A673 (cell line): Measurements from ENCODE around the gene KIAA0232. TPM values are rescaled to one million over a fixed set of nuclear protein-coding genes. Genes with fewer than 3 reads are reported as not detected.

ENCODE experiments used
- BruUV-seq: library from RNA; stranded (reverse); fragments of 400-500 nt; replicated peaks from 2 replicates; lab custom pipeline; 2021; lab: Mats Ljungman, UMichigan
- CTCF ChIA-PET: fragments of 300-600 bp; sonication (Branson Sonifier 250); formaldehyde crosslinking; loops from one replicate; lab custom pipeline; 2022; ENCODE audit warnings: antibody characterized with exemption; lab: Charles Lee
- POLR2A ChIA-PET: fragments of 300-600 bp; sonication (Branson Sonifier 250); formaldehyde crosslinking; loops from one replicate; lab custom pipeline; 2022; ENCODE audit warnings: antibody characterized with exemption; ENCODE audit not compliant: low non-redundant PET; lab: Charles Lee
- DNase-seq: peaks from one replicate; pipeline ENCODE4 v3.0.0-alpha.2; 2015; ENCODE audit warnings: low spot score
- H3K27ac ChIP-seq: fragments of 200-600 bp; sonication (generic); 2 replicates; pipeline ENCODE4 v1.5.1; 2016; ENCODE audit warnings: mixed run types, low read depth, mild to moderate bottlenecking, mixed read lengths, antibody characterized with exemption, low read length; ENCODE audit not compliant: poor library complexity, severe bottlenecking
- H3K27me3 ChIP-seq: fragments of 200-600 bp; sonication (generic); replicated peaks from 2 replicates; pipeline ENCODE4 v1.6.1; 2017; ENCODE audit warnings: mixed run types, low read depth, mild to moderate bottlenecking, mixed read lengths, antibody characterized with exemption, low read length; ENCODE audit not compliant: insufficient read depth, poor library complexity
- H3K36me3 ChIP-seq: fragments of 200-600 bp; sonication (generic); 2 replicates; pipeline ENCODE4 v1.6.1; 2016; ENCODE audit warnings: mixed run types, mild to moderate bottlenecking, mixed read lengths, antibody characterized with exemption, low read length; ENCODE audit not compliant: insufficient read depth, poor library complexity, severe bottlenecking
- H3K4me1 ChIP-seq: fragments of 200-600 bp; sonication (generic); 2 replicates; pipeline ENCODE4 v1.6.1; 2017; ENCODE audit warnings: mixed run types, mild to moderate bottlenecking, mixed read lengths, antibody characterized with exemption, low read length; ENCODE audit not compliant: insufficient read depth, poor library complexity, severe bottlenecking
- H3K4me3 ChIP-seq: fragments of 200-600 bp; sonication (generic); 2 replicates; pipeline ENCODE4 v1.5.1; 2016; ENCODE audit warnings: low read depth, mixed run types, mild to moderate bottlenecking, mixed read lengths, low read length; ENCODE audit not compliant: poor library complexity, severe bottlenecking
- H3K9me3 ChIP-seq: fragments of 200-600 bp; sonication (generic); 2 replicates; pipeline ENCODE4 v1.6.1; 2016; ENCODE audit warnings: mixed run types, low read depth, mild to moderate bottlenecking, mixed read lengths, antibody characterized with exemption, low read length; ENCODE audit not compliant: poor library complexity, severe bottlenecking
- CTCF ChIP-seq: fragments of 300-800, 200-600 bp; sonication (generic); conservative IDR thresholded peaks from 2 replicates; pipeline ENCODE4 v1.5.1; 2017; ENCODE audit warnings: low read depth, mild to moderate bottlenecking, antibody characterized with exemption, low read length, moderate library complexity, mixed read lengths
- EZH2 ChIP-seq: fragments of 200-600 bp; sonication (generic); IDR thresholded peaks from 2 replicates; pipeline ENCODE4 v1.6.1; 2017; ENCODE audit warnings: borderline replicate concordance, low read depth, mild to moderate bottlenecking, mixed read lengths, antibody characterized with exemption, low read length; ENCODE audit not compliant: poor library complexity, severe bottlenecking
- intact Hi-C: fragments of 100-400 bp; cut with micrococcal nuclease; formaldehyde crosslinking; loops from one replicate; pipeline ENCODE4 v1.10.0; 2022; ENCODE audit not compliant: unreplicated experiment
- total RNA-seq: library from RNA; stranded (reverse); gene quantifications from 2 replicates; pipeline ENCODE4 v1.2.3, GENCODE V29; 2021

KIAA0232 gene
- total RNA-seq, 1 experiment from 2014 or later, result 30.2 TPM

- Histone ChIP-seq H3K27ac (no peak overlapping the region), H3K9me3 (no peaks in the 10 kb centered on the region), H3K4me3 (no peak overlapping the region), H3K27me3 (no peaks in the 10 kb centered on the region), H3K36me3 (no peaks in the 10 kb centered on the region), H3K4me1 (no peaks in the 10 kb centered on the region)
- ChIA-PET POLR2A (no interaction called here), CTCF (no interaction called here)
- no peak for TF ChIP-seq CTCF
- no peak for TF ChIP-seq EZH2
- no TSS peak for BruUV-seq
- DNase-seq, result no peak
- intact Hi-C loops, result no loop called here
Observed at GRCh38 chr4:6763330-6763851, 19.1 kb upstream of the KIAA0232 start.

GRCh38 chr4:6764976-6765620 lies 17.4 kb upstream of the KIAA0232 start:
- Histone ChIP-seq H3K36me3 (no peaks in the 10 kb centered on the region), H3K9me3 (no peaks in the 10 kb centered on the region), H3K4me1 (no peaks in the 10 kb centered on the region), H3K27ac (no peak overlapping the region), H3K27me3 (no peaks in the 10 kb centered on the region), H3K4me3 (no peak overlapping the region)
- CTCF ChIA-PET, result no interaction called here
- POLR2A ChIA-PET, result no interaction called here
- intact Hi-C loops, result no loop called here
- no peak for DNase-seq
- no peak for TF ChIP-seq EZH2
- no peak for TF ChIP-seq CTCF
- BruUV-seq, result no TSS peak

GRCh38 chr4:6765703-6766102 lies 16.8 kb upstream of the KIAA0232 start:
- no TSS peak for BruUV-seq
- no peaks in the 10 kb centered on the region for H3K4me1 ChIP-seq
- no peaks in the 10 kb centered on the region for H3K9me3 ChIP-seq
- no peaks in the 10 kb centered on the region for H3K27me3 ChIP-seq
- intact Hi-C loops, result no loop called here
- H3K4me3 ChIP-seq, result no peak overlapping the region
- no peaks in the 10 kb centered on the region for H3K36me3 ChIP-seq
- DNase-seq, result no peak
- CTCF ChIA-PET, result no interaction called here
- no peak overlapping the region for H3K27ac ChIP-seq
- TF ChIP-seq EZH2, result no peak
- no peak for TF ChIP-seq CTCF
- POLR2A ChIA-PET, result no interaction called here
